ENCODE measurements around the gene TUBB4B.

TUBB4B gene

GRCh38 chr9:137281345-137282116 is 40.4 kb downstream of the TUBB4B start:
- Histone ChIP-seq H2AFZ (ENCODE audit: low read depth, low read length, severe bottlenecking) (no peak overlapping the region), H3K27me3 (ENCODE audit: low read length) (no peaks in the 10 kb centered on the region), H3K36me3 (ENCODE audit: low read length) (no peaks in the 10 kb centered on the region), H3K79me2 (ENCODE audit: insufficient read depth, low read length) (no peaks in the 10 kb centered on the region), H3F3A (ENCODE audit: insufficient read depth) (peaks cover 14% of the 10 kb centered on the region), H3K27ac (ENCODE audit: low read depth, low read length) (no peak overlapping the region), H3K4me2 (ENCODE audit: low read depth, low read length, poor library complexity, severe bottlenecking) (no peak overlapping the region), H4K20me1 (ENCODE audit: low read depth, low read length) (no peaks in the 10 kb centered on the region), H3K9ac (ENCODE audit: low read length) (no peak overlapping the region), H3K9me2 (replicated peaks; ENCODE audit: insufficient read depth, low read length) (no peaks in the 10 kb centered on the region), H3K4me3 (ENCODE audit: insufficient read depth, low read length, poor library complexity, severe bottlenecking) (no peak overlapping the region), H3K9me3 (ENCODE audit: insufficient read depth, low read length) (no peaks in the 10 kb centered on the region)
- TF ChIP-seq EZH2phosphoT487 (conservative IDR thresholded peaks at IDR 0.05; ENCODE audit: low read length), result no peak
- TF ChIP-seq CTCF (IDR thresholded peaks at IDR 0.05; ENCODE audit: insufficient read depth, low read length, poor library complexity, severe bottlenecking), result no peak

GRCh38 chr9:137286975-137287383 is 45.9 kb downstream of the TUBB4B start:
- no peaks in the 10 kb centered on the region for H4K20me1 ChIP-seq (ENCODE audit: low read depth, low read length)
- no peaks in the 10 kb centered on the region for H3K9me3 ChIP-seq (ENCODE audit: insufficient read depth, low read length)
- peaks cover 21% of the 10 kb centered on the region for H3F3A ChIP-seq (ENCODE audit: insufficient read depth)
- no peaks in the 10 kb centered on the region for H3K79me2 ChIP-seq (ENCODE audit: insufficient read depth, low read length)
- no peak overlapping the region for H3K9ac ChIP-seq (ENCODE audit: low read length)
- no peaks in the 10 kb centered on the region for H3K27me3 ChIP-seq (ENCODE audit: low read length)
- H3K9me2 ChIP-seq (replicated peaks; ENCODE audit: insufficient read depth, low read length), result no peaks in the 10 kb centered on the region
- H2AFZ ChIP-seq (ENCODE audit: low read depth, low read length, severe bottlenecking), result no peak overlapping the region
- TF ChIP-seq EZH2phosphoT487 (conservative IDR thresholded peaks at IDR 0.05; ENCODE audit: low read length) (no peak), CTCF (IDR thresholded peaks at IDR 0.05; ENCODE audit: insufficient read depth, low read length, poor library complexity, severe bottlenecking) (peak; percentile 46)
- H3K4me2 ChIP-seq (ENCODE audit: low read depth, low read length, poor library complexity, severe bottlenecking), result no peak overlapping the region
- H3K36me3 ChIP-seq (ENCODE audit: low read length), result no peaks in the 10 kb centered on the region
- H3K27ac ChIP-seq (ENCODE audit: low read depth, low read length), result peak overlapping the region; percentile 67
- H3K4me3 ChIP-seq (ENCODE audit: insufficient read depth, low read length, poor library complexity, severe bottlenecking), result no peak overlapping the region

- no peak overlapping the region for H3K9ac ChIP-seq (ENCODE audit: low read length)
- no peak overlapping the region for H3K27ac ChIP-seq (ENCODE audit: low read depth, low read length)
- H3K9me2 ChIP-seq (replicated peaks; ENCODE audit: insufficient read depth, low read length), result no peaks in the 10 kb centered on the region
- H3F3A ChIP-seq (ENCODE audit: insufficient read depth), result 0 out of 2 replicates have a peak, but pooled peaks cover 2% of the 10 kb centered on the region
- no peaks in the 10 kb centered on the region for H3K36me3 ChIP-seq (ENCODE audit: low read length)
- no peaks in the 10 kb centered on the region for H3K27me3 ChIP-seq (ENCODE audit: low read length)
- no peak for TF ChIP-seq CTCF (IDR thresholded peaks at IDR 0.05; ENCODE audit: insufficient read depth, low read length, poor library complexity, severe bottlenecking)
- TF ChIP-seq EZH2phosphoT487 (conservative IDR thresholded peaks at IDR 0.05; ENCODE audit: low read length), result no peak
- no peaks in the 10 kb centered on the region for H4K20me1 ChIP-seq (ENCODE audit: low read depth, low read length)
- H3K79me2 ChIP-seq (ENCODE audit: insufficient read depth, low read length), result no peaks in the 10 kb centered on the region
- H3K9me3 ChIP-seq (ENCODE audit: insufficient read depth, low read length), result no peaks in the 10 kb centered on the region
- H2AFZ ChIP-seq (ENCODE audit: low read depth, low read length, severe bottlenecking), result no peak overlapping the region
- H3K4me3 ChIP-seq (ENCODE audit: insufficient read depth, low read length, poor library complexity, severe bottlenecking), result no peak overlapping the region
- H3K4me2 ChIP-seq (ENCODE audit: low read depth, low read length, poor library complexity, severe bottlenecking), result no peak overlapping the region
Observed at GRCh38 chr9:137293094-137293481, 52.0 kb downstream of the TUBB4B start.
